ENCODE data around the gene OR13C2. TPM values are rescaled to one million over a fixed set of nuclear protein-coding genes. Genes with fewer than 3 reads are reported as not detected.
"Not testable (repeated sequence)": the region's sequence is repeated elsewhere in the genome, so short reads cannot be mapped to it uniquely, and the experiment has no call there.

Gene OR13C2, protein sequence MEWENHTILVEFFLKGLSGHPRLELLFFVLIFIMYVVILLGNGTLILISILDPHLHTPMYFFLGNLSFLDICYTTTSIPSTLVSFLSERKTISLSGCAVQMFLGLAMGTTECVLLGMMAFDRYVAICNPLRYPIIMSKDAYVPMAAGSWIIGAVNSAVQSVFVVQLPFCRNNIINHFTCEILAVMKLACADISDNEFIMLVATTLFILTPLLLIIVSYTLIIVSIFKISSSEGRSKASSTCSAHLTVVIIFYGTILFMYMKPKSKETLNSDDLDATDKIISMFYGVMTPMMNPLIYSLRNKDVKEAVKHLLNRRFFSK
- total RNA-seq (not detected), polyA plus RNA-seq (not detected)
- long read RNA-seq, donor 1, result 0 reads
- long read RNA-seq, donor 2, result 0 reads

DNA sequence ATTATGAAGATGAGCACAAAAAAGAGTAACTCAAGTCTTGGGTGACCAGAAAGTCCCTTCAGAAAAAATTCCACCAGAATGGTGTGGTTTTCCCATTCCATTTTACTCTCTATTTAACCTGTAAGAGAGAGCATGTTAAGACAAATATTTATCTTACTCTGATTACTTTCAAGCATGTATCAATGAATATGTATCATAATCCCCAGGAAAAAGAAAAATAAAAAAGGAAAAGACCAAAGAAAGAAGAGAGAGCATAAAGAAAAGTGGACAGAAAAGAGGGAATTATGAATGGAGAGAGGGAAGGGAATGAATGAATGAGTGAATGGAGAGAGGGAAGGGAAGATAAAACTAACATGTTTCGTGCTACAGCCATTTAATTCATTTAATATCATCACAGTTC, at the start of gene OR13C2:
TSS of gene OR13C2 (minus strand) at position 101 of the 400 bp plus-strand sequence. CDS start at position 101, 0 bp downstream.
- H3K36me3 ChIP-seq; intact Hi-C loops (cut with DNase I; ENCODE audit: low total_unique reads); H3K4me3 ChIP-seq; DNase-seq; H3K9me3 ChIP-seq; H3K27me3 ChIP-seq (replicated peaks in 1 of 7); H3K4me1 ChIP-seq; H3K27ac ChIP-seq: not testable (repeated sequence)
- WGBS, 5 donors, result 55 to 74% (median 58%) methylated on average over 1 of the region's 1 CpG

DNA sequence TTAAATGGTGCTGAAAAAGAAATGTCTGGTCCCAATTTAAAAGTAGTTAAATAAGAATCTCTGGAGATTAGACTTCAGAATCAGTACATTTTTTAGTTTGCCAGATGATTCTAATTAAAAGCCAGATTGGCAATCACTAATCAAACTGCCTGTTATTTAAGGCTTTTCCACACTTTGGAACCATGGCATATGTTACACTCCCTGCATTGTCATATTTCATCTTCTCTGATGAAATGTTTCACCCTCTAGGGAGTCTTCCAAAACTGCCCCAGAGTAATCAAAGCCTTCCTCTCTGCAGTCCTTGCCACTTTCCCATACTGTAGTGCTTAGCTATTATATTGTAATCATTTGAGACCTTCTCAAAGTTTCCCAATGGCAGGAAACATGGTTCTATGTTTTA, 30.0 kb upstream of the OR13C2 start:
- H3K4me3 ChIP-seq, result no peak overlapping the region
- TF ChIP-seq POLR2A (IDR thresholded peaks at IDR 0.05) (no peak), POLR2AphosphoS5 (IDR thresholded peaks at IDR 0.05) (no peak)
- TF ChIP-seq, protein P1, sequence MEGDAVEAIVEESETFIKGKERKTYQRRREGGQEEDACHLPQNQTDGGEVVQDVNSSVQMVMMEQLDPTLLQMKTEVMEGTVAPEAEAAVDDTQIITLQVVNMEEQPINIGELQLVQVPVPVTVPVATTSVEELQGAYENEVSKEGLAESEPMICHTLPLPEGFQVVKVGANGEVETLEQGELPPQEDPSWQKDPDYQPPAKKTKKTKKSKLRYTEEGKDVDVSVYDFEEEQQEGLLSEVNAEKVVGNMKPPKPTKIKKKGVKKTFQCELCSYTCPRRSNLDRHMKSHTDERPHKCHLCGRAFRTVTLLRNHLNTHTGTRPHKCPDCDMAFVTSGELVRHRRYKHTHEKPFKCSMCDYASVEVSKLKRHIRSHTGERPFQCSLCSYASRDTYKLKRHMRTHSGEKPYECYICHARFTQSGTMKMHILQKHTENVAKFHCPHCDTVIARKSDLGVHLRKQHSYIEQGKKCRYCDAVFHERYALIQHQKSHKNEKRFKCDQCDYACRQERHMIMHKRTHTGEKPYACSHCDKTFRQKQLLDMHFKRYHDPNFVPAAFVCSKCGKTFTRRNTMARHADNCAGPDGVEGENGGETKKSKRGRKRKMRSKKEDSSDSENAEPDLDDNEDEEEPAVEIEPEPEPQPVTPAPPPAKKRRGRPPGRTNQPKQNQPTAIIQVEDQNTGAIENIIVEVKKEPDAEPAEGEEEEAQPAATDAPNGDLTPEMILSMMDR (IDR thresholded peaks at IDR 0.05 in 8 of 11, conservative IDR thresholded peaks at IDR 0.05 in 3 of 11), result no peak
- H3K27me3 ChIP-seq (replicated peaks in 1 of 7), result no peaks in the 10 kb centered on the region
- H3K36me3 ChIP-seq, result no peaks in the 10 kb centered on the region
- intact Hi-C loops (cut with DNase I; ENCODE audit: low total_unique reads), result no loop called here
- no peaks in the 10 kb centered on the region for H3K4me1 ChIP-seq
- DNase-seq, result no peak
- no peak overlapping the region for H3K27ac ChIP-seq
- H3K9me3 ChIP-seq, result peaks cover 0 to 48% (median 33%) of the 10 kb centered on the region in 8 donors

DNA sequence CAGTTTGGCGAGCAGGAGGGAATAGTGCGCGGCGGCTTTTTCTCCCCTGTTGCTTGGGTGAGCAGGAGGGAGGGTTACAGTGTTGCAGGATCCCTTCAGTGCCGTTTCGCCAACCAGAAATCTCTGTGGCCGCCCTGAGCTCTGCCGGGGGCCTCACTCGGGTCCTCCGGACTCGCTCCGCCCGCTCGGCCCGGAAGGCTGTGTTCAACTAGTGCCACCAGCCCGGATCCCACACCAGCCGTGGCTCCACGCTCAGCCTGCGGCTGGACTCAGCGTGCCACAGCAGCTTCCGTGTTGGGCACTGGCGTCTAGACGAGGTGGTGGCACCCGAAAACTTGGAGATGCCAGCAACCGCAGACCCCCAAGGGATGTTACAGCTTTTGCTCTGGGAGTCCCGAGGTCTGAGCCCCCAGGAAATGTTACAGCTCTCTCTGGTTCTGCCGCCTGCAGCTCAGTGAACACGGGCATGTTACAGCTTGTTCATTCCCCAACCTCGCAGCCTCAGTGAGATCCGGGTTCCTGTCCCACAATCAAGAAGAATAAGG, 28.6 kb upstream of the OR13C2 start:
- intact Hi-C loops (cut with DNase I; ENCODE audit: low total_unique reads), result no loop called here
- 94 to 97% (median 95%) methylated on average over 28 to 30 of the region's 30 CpGs for WGBS, 5 donors
- TF ChIP-seq POLR2AphosphoS5 (IDR thresholded peaks at IDR 0.05) (no peak), POLR2A (IDR thresholded peaks at IDR 0.05) (no peak)
- TF ChIP-seq, protein P1 (IDR thresholded peaks at IDR 0.05 in 8 of 11, conservative IDR thresholded peaks at IDR 0.05 in 3 of 11), result no peak
- no peaks in the 10 kb centered on the region for H3K27me3 ChIP-seq (replicated peaks in 1 of 7)
- peaks cover 0 to 34% (median 19%) of the 10 kb centered on the region in 8 donors for H3K9me3 ChIP-seq
- H3K4me1 ChIP-seq, result no peaks in the 10 kb centered on the region
- no peaks in the 10 kb centered on the region for H3K36me3 ChIP-seq
- DNase-seq, result no peak
- H3K27ac ChIP-seq, result no peak overlapping the region
- no peak overlapping the region for H3K4me3 ChIP-seq

DNA sequence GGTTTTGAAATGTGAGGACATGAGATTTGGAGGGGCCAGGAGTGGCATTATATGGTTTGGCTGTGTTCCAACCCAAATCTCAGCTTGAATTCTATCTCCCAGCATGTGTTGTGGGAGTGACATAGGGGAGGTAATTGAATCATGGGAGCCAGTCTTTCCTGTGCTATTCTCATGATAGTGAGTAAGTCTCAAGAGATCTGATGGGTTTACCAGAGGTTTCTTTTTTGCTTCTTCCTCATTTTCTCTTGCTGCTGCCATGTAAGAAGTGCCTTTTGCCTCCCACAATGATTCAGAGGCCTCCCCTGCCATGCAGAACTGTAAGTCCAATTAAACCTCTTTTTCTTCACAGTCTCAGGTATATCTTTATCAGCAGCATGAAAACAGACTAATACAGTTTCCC, 20.5 kb upstream of the OR13C2 start:
- intact Hi-C loops (cut with DNase I; ENCODE audit: low total_unique reads); H3K4me1 ChIP-seq; DNase-seq; H3K27ac ChIP-seq; H3K27me3 ChIP-seq (replicated peaks in 1 of 7); H3K4me3 ChIP-seq; H3K36me3 ChIP-seq: not testable (repeated sequence)
- peaks cover 0 to 24% (median 8%) of the 10 kb centered on the region in 8 donors for H3K9me3 ChIP-seq

DNA sequence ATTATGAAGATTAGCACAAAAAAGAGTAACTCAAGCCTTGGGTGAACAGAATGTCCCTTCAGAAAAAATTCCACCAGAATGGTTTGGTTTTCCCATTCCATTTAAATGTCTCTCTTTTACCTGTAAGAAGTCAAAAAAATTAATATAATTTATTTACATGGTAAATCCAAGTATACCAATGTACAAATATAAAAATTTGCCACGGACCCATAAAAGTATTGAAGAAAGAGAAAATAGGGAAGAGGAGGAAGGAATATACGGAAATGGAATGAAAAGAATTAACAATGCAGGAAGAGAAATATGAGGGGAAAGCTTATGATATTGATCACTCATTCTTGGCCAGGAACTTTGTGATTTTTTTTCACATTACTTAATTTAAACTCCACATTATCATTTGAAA, 12.7 kb upstream of the OR13C2 start, which contains the start of gene OR13C9:
TSS of gene OR13C9 (minus strand) at position 101 of the 400 bp plus-strand sequence. CDS start at position 101, 0 bp downstream.
- TF ChIP-seq POLR2A (IDR thresholded peaks at IDR 0.05) (no peak), POLR2AphosphoS5 (IDR thresholded peaks at IDR 0.05) (no peak)
- TF ChIP-seq, protein P1 (IDR thresholded peaks at IDR 0.05 in 8 of 11, conservative IDR thresholded peaks at IDR 0.05 in 3 of 11), result no peak
- 74 to 84% (median 78%) methylated on average over 2 of the region's 2 CpGs for WGBS, 5 donors
- Histone ChIP-seq H3K4me1 (no peaks in the 10 kb centered on the region), H3K4me3 (no peak within 1 kb of the TSS), H3K36me3 (no peaks in the 10 kb centered on the region), H3K27ac (no peak within 1 kb of the TSS), H3K9me3 (peaks cover 0 to 7% (median 5%) of the 10 kb centered on the region in 8 donors), H3K27me3 (replicated peaks in 1 of 7) (no peaks in the 10 kb centered on the region)
- no peak for DNase-seq
- intact Hi-C loops (cut with DNase I; ENCODE audit: low total_unique reads), result loop anchor here (10.0 kb wide), 1 partner anchor 63 kb away; no protein-coding TSS in a partner anchor

Data from spleen (tissue), 13 donors.